Fibroblast of villous mesenchyme (primary cell): Measurements from ENCODE around the gene NDUFAF2. TPM values are rescaled to one million over a fixed set of nuclear protein-coding genes. Genes with fewer than 3 reads are reported as not detected.

Source experiments
- DNase-seq: peaks from one replicate; pipeline ENCODE4 v3.0.0-alpha.2; 2010; ENCODE audit warnings: low read depth
- H3K4me3 ChIP-seq: 2 replicates; pipeline ENCODE4 v1.5.1; 2011; ENCODE audit warnings: low read depth, mild to moderate bottlenecking, low read length
- total RNA-seq: library from RNA; depleted of rRNA; stranded (reverse); fragments of >200 nt; gene quantifications from 2 replicates; pipeline ENCODE4 v1.2.3, GENCODE V29; 2012
- TF ChIP-seq, protein P1 (sequence below): IDR thresholded peaks from 2 replicates; pipeline ENCODE4 v1.5.1; 2012; ENCODE audit warnings: low read depth, mild to moderate bottlenecking, low read length; ENCODE audit not compliant: insufficient read depth

The NDUFAF2 gene
- total RNA-seq, 1 donor: 28.9 TPM

DNA sequence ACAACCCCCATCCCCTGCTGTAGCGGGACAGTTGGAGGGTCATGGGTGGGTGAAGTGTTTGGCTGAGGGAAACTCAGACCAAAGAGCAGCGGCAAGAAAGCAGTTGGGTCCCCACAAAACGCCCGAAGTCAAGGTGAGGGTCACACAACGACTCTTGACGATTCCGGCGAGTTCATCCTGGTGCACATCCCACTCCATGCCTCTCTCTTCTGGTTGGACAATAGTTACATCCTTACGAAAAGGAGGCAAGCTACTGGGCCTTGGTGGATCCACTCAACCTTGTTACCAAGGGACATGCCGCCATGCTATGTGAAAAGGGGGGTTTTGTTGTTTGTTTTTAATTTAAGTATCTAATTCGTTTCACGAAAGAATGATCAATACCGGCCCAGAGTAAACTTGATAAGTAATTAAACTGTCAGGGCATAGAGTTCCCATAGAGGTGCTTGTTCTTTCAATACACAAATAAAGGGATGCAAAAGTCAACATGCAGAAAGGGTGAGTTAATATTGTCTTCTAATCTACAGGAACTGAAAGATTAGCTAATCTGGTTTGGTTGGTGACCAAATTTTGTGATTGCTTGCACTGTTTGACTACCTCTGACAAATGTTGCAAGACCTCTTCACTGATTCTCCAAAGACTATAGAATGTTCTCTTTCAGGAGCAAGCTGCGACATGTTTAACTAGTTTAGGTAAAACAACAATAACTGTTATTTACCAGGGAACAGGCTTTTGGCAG, 218.0 kb downstream of the NDUFAF2 start:
- peak overlapping the region; percentile 84 for H3K4me3 ChIP-seq
- peak; percentile 39 for DNase-seq
- TF ChIP-seq, protein P1, sequence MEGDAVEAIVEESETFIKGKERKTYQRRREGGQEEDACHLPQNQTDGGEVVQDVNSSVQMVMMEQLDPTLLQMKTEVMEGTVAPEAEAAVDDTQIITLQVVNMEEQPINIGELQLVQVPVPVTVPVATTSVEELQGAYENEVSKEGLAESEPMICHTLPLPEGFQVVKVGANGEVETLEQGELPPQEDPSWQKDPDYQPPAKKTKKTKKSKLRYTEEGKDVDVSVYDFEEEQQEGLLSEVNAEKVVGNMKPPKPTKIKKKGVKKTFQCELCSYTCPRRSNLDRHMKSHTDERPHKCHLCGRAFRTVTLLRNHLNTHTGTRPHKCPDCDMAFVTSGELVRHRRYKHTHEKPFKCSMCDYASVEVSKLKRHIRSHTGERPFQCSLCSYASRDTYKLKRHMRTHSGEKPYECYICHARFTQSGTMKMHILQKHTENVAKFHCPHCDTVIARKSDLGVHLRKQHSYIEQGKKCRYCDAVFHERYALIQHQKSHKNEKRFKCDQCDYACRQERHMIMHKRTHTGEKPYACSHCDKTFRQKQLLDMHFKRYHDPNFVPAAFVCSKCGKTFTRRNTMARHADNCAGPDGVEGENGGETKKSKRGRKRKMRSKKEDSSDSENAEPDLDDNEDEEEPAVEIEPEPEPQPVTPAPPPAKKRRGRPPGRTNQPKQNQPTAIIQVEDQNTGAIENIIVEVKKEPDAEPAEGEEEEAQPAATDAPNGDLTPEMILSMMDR: no peak

DNA sequence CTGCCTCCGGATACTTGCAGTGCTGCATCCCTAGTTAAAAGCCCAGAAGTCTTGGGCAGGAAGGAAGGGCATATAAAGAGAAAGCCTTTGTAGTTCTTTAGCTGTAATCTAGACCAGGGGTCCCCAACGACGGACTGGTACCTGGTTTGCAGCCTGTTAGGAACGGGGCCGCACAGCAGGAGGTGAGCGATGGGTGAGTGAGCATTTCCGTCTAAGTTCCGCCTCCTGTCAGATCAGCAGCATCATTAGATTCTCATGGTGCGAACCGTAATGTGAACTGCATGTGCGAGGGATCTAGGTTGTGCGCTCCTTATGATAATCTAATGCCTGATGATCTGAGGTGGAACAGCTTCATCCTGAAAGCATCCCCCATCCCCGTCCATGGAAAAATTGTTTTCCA, 218.9 kb downstream of the NDUFAF2 start:
- TF ChIP-seq, protein P1: no peak
- H3K4me3 ChIP-seq: peak overlapping the region; percentile 84

DNA sequence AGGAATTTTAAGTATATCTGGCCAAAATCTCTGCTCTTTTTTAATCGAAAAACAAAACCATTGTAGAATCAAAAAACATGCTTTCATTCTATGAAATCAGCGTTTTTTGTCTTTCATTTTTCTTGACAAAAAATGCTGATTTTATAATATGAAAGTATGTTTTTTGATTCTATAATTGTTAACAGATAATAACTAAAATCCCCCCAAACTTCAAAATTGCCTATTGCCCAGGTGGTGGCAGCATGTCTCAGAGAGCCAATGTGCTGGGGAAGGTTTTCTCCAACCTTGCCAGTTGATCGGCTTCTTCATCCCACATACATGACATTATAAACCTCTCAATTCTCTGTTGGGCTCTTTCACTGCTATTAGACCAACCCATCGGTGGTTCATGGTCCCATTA, 222.4 kb downstream of the NDUFAF2 start:
- TF ChIP-seq, protein P1: peak; percentile 44
- no peak overlapping the region for H3K4me3 ChIP-seq
- peak; percentile 50 for DNase-seq

More for the DNA sequence above, 218.9 kb downstream of the NDUFAF2 start:
- no peak for DNase-seq

DNA sequence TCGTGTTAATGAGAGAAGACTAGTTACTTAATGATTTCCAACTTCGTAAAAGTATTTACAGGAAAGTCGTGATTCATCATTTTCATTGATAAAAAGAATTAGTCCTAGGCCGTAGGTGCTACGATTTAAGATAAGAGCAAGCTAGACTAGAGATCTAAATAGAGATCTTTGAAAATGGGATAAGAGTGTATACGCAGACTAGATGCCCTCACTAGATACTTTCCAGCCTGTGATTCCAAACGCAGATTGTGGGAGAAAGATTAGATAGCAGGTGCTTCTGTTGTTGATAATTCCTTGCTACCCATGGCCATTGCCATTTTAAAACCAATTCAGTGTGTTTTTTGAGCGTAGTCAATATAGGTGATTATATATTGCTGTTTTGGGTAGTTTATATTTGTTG, 223.9 kb downstream of the NDUFAF2 start:
- no peak overlapping the region for H3K4me3 ChIP-seq
- TF ChIP-seq, protein P1: no peak
- DNase-seq: no peak

DNA sequence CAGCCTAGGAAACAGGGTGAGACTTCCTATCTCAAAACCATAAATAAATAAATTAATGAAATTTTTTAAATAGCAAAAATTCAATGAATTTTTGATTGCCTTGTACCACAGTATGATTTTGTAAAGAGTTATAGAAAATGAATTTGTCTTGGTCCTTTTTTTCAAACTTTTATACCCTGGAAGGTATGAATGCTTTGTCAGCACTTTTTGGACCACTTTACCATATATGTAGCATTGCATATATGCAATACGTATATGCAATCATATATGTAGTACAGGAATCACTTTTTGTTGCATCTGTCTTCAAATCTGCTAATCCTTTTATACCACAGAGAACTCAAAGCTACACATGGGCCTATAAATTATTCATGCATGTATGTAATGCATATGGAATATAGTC, 226.5 kb downstream of the NDUFAF2 start:
- H3K4me3 ChIP-seq: no peak overlapping the region
- TF ChIP-seq, protein P1: no peak
- DNase-seq: no peak

DNA sequence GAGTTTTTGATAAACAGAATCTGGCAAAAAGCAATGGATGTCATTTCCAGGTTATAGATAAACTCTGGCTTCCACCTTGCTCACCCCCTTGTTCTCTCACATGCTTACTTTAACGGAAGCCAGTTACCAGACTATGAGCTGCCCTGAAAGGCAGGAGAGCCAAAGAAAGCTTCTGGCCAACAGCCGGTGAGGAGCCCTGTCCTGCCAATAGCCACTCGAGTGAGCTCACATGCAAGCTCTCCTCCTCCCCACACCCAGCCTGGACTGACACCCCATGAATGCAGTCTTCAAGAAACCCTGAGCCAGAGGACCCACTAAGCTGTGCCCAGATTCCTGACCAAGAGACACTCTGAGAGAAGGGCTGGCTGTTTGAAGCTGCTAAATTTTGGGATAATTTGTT, 231.6 kb downstream of the NDUFAF2 start:
- no peak overlapping the region for H3K4me3 ChIP-seq
- TF ChIP-seq, protein P1: no peak
- no peak for DNase-seq

DNA sequence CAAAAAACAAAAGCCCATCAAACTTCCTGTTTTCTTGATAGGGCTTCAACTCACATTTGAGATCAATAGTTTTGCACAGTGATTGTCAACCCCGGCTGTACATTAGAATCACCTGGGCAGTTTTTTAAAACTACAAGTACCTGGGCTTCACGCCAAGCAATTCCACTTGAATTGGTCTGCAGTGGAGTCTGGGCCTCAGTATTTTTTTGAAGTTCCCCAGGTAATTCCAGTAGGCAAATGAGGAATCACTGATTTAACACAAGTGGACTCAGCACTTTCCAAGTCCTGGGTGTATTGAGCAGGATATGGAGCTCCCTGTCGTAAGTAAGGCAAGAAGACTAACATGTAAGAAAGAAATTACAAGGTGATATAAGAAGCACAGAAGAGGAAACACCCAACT, 232.1 kb downstream of the NDUFAF2 start:
- TF ChIP-seq, protein P1: no peak
- DNase-seq: no peak
- H3K4me3 ChIP-seq: no peak overlapping the region
